Cardiac septum (tissue), 1 donor: ENCODE data around the gene GLT8D1. TPM values are rescaled to one million over a fixed set of nuclear protein-coding genes. Genes with fewer than 3 reads are reported as not detected.

ENCODE experiments used
- DNase-seq: peaks from one replicate; pipeline ENCODE4 v3.0.0-alpha.2; 2020; ENCODE audit warnings: low spot score
- intact Hi-C: fragments of 100-400 bp; cut with DNase I; formaldehyde crosslinking; loops from one replicate; pipeline ENCODE4 v1.14.0; 2022
- total RNA-seq: library from RNA; stranded (reverse); fragmentation: NEBNext Ultra II Directional; extraction: Animal tissue kit (Norgen Biotek cat#: 25700); gene quantifications from one replicate; pipeline ENCODE4 v1.2.1, GENCODE V29; 2021
- donor health status: DM: no; HTN: no; CAD: no.

The GLT8D1 gene
- total RNA-seq, 1 donor from 2014 or later, result 29.1 TPM

DNA sequence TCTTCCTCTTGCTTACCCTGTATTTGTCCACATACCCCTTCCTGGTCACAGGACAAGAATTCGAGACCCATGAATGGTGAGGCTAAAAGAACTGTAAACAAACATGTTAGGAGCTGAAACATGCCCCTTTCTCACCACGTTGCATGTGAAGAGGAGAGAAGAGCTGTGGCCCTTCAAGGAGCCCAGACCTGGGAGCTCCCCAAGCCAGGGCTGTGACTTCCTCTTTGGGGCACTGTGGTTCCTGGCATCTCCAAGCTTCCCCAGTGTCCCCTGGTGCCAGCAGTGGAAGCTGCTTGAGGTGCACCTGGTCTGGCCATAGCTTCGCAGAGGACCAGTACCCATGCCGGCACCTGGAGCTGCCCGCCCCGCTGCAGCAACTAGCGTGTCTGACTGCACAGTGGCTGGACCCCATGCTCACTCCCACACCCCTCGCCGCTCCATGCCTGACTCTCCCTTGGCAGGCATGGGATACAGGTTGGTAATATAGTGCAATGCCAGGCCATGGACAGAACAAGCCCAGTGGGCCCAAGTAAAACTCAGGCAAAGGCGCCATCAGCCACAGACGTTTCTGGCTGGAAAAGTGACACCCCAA lies 10.2 kb upstream of the GLT8D1 start:
- intact Hi-C loops, result no loop called here
- DNase-seq, result no peak

DNA sequence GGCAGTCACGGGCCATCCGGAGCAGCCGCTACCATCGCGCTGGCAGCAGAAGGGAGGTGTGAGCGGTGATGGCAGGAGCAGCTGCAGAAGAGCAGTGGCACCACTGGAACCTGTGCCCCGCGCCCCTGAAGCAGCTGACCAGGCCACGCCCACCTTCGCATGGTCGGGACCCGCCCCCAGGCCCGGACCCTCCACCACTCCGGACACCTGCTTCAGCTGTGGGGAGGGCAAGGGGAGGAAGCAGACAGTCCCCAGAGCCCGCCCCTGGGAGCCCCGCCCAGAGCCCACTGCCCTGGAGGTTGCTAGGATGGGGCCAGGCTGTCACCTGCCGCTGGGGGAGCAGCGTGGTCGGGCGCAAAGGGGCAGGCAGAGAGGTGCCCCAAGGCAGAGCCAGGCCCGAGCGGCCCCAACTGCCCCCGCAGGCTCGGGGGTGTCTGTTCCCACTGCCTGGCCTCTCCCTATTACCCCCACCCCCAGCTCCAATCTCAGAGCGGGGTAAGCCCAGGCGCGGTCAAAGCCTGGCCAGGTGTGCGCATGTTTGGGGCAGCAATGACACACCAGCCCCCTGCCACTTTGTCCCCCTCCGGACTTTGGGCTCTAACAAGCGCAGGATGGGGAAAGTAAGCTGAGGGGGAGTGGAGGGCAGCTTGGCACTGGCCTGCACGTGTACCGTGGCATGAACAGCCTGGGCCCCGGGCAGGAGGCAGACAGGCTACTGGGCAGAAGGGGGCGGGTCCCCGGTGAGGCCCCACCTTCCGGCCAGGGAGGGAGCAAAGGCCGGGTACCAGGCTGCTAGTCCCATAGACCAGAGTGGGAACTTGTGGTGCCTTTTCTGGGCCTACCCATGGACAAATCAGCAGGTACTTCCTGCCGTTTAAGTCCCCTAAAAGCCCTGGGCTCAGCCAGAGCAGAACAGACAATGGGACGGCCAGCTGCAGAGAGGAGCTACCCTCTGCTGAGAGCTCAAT lies 9.0 kb upstream of the GLT8D1 start:
- no peak for DNase-seq
- intact Hi-C loops, result no loop called here

DNA sequence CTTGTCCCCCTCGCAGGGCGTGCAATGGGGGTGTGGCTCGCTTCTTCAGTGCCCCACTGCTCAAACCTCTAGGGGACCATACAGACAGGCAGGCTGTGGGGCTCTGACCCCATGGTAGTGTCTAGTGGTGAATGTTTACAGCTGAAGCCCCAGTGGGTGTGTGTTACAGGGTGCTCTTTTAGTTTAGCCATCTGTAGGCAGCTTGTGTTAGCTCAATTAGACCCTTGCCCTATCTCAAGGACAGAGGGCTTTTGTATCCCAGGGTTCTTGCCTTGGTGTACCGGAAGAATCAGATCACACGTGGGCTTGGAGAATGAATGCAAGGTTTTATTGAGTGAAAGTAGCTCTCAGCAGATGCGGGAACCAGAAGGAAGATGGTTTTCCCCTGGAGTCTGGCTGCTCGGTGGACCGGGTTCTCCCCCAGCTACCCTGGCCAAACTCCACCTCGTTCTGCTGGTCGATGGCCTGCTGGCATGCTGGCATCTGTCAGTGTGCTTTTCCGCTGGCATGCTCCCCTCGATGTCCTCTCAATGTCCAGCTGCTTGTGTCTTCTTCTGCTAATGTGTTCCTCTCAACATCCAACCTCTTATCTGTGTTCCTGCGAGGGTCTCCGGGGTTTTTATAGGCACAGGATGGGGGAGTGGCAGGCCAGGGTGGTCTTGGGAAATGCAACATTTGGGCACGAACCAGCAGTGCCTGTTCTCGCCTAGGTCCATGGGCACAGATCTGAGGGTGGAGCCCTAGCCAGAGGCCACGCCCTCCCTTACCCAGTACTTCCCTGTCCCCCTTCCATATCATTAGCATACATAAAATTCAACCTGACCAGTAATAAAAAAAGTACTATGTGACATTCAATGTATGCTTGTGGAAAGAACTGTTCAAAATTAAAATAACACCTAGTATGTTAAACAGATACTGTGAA lies 7.0 kb upstream of the GLT8D1 start:
- intact Hi-C loops, result no loop called here
- DNase-seq, result no peak

DNA sequence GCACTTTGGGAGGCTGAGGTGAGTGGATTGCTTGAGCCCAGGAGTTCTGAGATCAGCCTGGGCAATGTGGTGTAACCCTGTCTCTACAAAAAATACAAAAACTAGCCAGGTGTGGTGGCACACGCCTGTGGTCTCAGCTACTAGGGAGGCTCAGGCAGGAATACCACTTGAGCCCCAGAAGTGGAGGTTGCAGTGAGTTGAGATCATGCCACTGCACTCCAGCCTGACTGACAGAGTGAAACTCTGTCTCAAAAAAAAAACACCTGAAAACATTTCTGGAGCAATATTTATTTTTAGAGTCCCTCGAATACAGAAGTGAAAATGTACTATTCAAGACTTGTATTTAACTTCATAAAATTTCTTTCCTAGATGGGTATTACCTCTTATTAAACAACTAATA lies 4.9 kb upstream of the GLT8D1 start:
- DNase-seq, result no peak
- intact Hi-C loops, result no loop called here

DNA sequence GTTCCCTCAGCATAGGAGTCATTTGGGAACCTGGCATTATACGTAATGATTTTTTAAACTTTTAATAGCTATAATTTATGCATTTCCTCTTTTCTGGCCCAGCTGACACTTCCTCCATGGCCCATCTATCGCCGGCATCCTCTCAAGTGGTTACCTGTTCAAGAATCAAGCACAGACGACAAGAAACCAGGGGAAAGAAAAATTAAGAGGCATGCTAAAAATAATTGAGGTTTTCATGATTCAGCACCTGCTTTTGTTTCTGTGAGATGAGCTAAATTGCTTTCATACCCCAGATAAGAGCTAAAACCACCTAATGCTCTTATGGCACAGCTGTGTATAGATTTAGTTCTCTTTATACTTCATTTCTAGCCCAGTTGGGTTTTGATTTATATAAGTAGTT lies 2.0 kb upstream of the GLT8D1 start:
- DNase-seq, result no peak
- intact Hi-C loops, result no loop called here

DNA sequence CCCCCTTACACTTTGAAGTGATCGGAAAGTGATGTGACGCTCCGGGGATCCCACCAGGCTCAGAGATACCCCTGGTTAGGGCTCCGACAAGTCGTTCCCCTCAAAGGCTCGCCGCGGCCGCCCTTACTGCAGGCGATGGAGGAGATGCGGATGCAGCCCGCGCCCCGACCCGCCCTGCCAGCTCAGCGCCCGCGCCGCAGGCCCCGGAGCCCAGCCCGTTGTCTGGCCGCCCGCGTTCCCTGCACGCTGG lies 228 bp downstream of the GLT8D1 start:
- DNase-seq, result no peak
- intact Hi-C loops, result loop anchor here (2.0 kb wide), 1 partner anchor 21 kb away; the partner anchor contains the start of gene PBRM1

DNA sequence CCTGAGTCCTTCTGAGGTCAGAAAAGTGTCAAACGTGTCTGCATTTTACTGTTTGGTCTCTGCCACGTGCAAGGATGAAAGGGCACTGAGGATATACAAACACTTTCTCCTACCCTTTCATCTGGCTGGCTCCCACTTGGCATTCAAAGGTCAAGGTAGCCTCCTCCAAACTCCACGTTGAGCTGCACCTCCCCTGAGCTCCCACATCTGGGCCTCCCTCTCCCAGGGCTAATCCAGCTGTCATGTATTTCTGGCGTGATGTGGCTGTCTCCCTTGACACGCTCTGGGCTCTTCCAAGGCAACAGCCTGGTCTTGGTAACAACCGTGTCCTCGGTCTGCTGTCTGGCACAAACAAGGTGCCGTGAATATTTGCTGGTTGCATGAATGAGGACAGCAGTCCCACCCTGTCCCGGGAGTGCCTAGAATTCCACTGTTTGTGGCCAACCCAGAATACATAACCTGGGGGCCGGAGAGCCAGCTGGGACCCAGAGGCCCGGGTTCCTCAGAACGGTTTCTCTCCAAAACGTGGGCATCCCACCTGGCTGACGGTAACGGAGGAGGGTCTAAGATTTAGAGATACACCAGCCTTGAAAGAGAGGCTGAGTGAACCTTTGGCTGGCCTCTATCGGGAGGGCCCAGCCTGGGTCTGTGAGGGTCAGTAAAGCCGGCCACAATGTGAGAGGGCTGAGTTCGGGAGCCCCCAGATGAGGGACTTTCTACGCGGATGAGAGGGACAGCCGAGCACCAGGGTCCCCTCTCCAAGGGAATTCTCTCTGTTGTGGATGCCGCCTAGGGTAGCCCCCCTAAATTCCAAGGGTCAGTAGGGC lies 767 bp downstream of the GLT8D1 start:
- intact Hi-C loops, result loop anchor here (2.0 kb wide), 1 partner anchor 20 kb away; the partner anchor contains the start of gene PBRM1
- DNase-seq, result no peak

DNA sequence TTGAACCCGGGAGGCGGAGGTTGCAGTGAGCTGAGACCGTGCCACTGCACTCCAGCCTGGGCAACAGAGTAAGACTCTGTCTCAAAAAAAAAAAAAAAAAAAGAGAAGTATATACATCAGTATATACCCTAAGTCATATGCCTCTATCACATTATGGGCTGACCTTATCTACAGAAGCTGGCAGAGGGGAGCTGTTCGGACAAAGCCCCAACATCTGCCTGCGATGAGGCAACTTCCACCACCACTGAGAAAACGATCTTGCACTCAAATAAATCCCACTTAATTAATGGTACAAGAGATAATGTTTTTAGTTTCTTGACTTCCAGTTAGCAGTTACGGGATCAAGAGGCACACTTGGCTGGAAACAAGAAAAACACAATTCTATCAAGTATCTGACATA lies 2.2 kb downstream of the GLT8D1 start:
- no peak for DNase-seq
- intact Hi-C loops, result no loop called here

DNA sequence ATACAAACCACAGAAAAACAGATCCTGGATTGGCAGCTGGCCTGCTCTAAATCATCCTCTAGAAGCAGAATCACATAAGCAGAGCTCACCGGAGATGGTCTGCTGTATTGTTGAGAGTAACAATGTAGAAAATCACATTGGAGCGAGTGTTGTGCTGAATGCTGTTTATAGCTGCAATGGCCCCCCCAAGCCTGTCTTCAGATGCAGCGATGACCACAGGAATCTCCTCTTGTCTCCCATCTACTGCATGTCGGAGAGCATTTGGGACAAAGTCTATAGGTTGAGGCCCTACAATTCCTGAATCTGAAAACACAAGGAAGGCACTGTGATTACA lies 8.0 kb downstream of the GLT8D1 start:
- DNase-seq, result no peak
- intact Hi-C loops, result no loop called here

DNA sequence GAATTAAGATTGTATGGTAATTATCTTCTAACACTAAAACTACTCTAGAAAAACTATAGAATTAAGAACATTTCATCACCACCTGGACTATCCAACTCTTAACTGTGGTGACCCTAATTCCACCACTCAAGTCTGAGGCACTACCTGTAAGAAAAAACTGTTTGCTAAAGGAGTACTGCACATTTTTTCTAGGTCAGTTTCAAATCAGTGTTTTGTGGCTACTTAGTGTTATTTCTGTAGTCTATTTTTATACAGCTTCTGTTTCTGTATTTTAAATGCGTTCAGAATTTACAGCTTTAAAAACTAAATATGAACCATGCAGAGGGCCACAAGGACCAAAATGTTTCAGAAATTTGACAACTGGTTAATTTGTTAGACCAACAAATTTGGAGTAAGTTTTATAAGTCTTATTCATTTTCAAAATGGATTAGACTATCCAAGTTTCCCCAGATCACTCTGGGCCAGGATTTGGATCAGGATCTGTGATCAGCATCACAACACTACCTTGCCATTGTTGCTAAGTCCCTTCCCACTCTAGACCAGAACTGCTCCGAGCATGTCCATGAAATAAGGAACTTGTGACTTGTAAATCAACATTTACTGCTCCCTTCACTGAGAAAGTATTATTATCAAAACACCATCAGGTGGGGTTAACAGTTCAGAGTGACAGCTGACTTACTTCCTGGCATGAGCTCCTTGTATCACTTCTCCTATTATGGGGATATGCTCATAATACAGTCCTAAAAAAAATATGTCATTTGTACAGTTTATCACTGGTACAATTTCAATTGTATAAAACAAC lies 8.6 kb downstream of the GLT8D1 start:
- intact Hi-C loops, result no loop called here

DNA sequence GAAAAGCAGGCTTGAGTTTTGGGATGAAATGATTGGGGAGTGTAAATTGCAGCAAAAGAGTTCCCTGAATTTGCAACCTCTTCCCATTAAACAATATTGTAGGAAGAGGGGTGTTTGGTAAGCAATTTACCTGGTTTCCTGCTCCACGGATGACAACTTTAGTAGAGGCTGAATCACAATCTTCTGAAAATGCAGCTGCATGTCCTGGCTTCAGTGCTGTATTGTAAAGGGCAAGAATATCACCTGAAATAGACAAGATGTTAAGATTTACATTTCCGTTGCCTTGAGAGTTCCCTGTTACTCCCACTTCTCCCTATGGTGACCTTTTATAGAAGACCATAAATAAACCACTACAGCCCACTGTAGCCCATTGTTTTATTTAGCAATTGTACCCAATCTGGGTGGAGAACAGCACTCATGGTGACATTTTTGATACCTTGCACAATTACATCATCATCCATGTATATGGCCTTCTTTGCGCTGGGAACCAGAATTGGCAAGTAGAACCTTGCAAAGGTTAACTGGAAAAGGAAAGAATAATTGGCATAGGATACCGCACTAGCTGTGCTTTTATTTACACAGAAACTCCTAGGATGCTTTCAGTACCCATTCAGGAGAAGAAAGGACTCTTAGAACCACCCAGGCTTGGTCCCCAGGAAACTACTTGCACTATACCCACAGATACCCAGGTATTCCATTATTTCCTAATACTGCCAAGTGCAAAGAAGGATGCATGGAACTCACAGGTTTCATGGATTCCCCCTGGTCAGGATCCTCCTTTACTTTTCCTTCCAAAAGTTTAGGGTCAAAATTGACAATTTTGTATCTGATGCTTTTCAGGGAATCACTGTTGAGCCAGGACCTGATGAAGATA lies 9.6 kb downstream of the GLT8D1 start:
- intact Hi-C loops, result no loop called here

More for the DNA sequence above, 8.6 kb downstream of the GLT8D1 start:
- no peak for DNase-seq

DNA sequence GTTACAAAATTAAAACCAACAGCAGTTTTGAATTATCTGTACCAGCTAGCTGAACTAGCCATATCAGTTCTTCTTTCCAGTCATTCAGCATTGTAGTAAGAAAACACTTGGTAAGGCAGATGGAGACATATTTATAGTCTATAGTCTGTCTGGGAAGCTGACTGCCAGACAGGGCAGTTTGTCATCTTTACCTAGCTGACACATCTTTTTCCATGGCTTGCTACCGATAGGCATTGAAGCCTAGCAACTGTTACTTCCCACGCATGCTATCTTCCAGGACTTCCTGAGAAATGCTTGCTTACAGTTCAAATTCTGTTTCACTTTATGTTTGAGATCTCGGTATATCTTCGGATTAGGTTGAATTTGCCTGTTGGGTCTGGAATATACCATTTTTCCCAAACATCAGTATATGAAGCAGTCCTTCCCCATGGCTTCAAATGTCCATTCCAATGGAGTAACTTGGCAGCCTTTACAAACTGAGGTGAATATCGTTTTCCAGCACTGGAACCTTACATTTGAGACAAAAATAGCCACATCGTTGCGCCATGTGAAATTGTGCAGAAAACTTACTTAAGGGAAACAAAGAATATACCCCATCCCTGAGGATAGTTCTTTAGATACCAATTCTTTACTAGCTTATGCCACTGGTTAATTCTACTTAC lies 10.9 kb downstream of the GLT8D1 start:
- intact Hi-C loops, result no loop called here
- DNase-seq, result no peak

More for the DNA sequence above, 9.6 kb downstream of the GLT8D1 start:
- no peak for DNase-seq

DNA sequence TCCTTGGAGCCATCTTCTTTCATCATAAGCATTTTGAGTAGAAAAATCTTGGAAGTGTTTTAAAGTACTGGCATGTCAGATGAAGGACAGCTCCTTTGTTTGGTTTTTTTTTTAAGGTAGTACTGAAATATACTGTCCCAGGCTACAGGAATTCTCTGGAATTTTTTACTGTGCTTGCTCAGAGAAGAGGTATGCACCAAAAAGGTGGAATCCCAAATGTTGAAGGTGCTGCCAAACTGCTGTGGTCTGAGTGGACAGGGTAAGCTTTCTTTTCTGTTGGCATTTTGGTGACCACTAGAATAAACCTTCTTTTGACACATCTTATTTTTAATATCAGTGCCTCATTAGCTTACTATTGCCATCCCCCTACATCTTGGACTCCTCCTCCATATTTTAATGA lies 12.5 kb downstream of the GLT8D1 start:
- DNase-seq, result no peak
- intact Hi-C loops, result no loop called here

DNA sequence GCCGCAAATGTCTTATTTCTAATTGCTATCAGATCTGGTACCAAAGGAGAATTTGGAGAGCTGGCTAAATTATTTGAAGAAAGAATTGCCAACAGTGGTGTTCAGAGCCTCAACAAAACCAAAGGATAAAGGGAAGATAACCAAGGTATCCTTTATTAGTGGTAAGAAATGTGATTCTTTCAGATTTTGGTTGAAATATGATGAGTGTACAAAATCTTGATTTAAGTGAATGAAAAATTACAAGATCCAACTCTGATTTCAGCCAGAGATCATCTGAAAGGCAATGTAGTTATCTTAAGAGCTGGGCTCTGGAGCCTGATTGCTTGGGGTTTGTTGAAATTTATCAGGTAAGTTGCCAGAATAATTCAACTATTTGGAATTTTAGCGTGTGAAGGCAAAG lies 15.0 kb downstream of the GLT8D1 start:
- no peak for DNase-seq
- intact Hi-C loops, result no loop called here

DNA sequence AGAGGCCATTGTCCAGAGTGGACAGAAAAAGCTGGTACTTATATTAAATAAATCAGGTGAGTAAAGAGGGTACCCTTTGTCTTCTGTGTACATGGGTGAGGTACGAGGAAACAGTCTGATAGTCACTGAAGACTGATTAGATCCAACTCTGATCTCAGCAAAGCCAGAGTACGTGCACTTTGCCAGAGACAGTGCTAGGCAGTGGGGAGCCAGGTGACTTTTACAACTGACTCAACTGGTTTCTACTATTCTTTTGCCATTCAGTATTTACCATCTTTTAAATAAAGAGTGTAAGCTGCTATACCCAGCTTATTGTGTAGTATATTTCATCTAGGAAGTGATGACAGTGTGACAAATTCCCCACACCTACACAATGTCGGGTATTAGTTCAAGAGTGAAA lies 16.4 kb downstream of the GLT8D1 start:
- DNase-seq, result no peak
- intact Hi-C loops, result no loop called here

DNA sequence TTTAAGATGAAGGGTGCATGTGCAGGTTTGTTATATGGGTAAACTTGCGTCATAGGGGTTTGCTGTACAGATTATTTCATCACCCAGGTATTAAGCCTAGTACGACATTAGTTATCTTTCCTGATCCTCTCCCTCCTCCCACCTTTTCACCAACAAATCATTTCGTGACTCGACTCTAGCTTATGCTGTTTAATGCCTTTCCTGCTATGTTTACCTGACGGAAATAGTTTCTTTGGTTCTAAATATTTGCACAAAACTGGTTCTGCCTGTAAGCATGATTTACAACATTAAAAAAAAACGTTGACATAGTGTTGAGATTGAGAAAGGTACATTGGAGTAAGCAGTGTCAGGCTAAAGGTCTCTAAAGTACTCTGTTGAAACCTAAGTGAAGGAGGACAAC lies 17.3 kb downstream of the GLT8D1 start:
- intact Hi-C loops, result no loop called here
- no peak for DNase-seq
